AG04449 (cell line): ENCODE results near the gene NUDT22.

Source experiments
- CTCF ChIA-PET: fragments of 350-600 bp; formaldehyde crosslinking; extraction: SDS; loops from one replicate; lab custom pipeline; 2021; ENCODE audit warnings: antibody characterized with exemption; lab: Yijun Ruan, JAX
- POLR2A ChIA-PET: fragments of 400-600, 350-600 bp; formaldehyde crosslinking; extraction: SDS; loops from one replicate; lab custom pipeline; 2020; ENCODE audit warnings: antibody characterized with exemption, inconsistent platforms; lab: Yijun Ruan, JAX
- DNase-seq: peaks from one replicate; pipeline ENCODE4 v3.0.0-alpha.2; 2010; ENCODE audit warnings: low read depth, low spot score
- H3K4me3 ChIP-seq: 2 replicates; pipeline ENCODE4 v1.5.1; 2011; ENCODE audit warnings: low read depth, mild to moderate bottlenecking, control low read depth, low read length
- CTCF ChIP-seq: IDR thresholded peaks from one replicate; pipeline ENCODE4 v1.5.1; 2011; ENCODE audit warnings: mild to moderate bottlenecking, moderate library complexity, low read length, control low read depth, inconsistent platforms; ENCODE audit not compliant: insufficient read depth; ENCODE audit errors: missing control alignments

NUDT22 gene

GRCh38 chr11:64227405-64227956, 1.4 kb downstream of the NUDT22 start:
- H3K4me3 ChIP-seq, result peak overlapping the region; percentile 91
- CTCF ChIA-PET, result interaction anchor here (1.5 to 5.2 kb wide), 5 partner anchors 20 to 76 kb away, joined by 4 to 56 read pairs (median 9); partner anchors contain the start of gene FERMT3
- no peak for TF ChIP-seq CTCF
- no peak for DNase-seq
- POLR2A ChIA-PET, result interaction anchor here (2.5 kb wide), 1 partner anchor 14 kb away, joined by 20 read pairs; the partner anchor contains the start of gene FKBP2

DNA sequence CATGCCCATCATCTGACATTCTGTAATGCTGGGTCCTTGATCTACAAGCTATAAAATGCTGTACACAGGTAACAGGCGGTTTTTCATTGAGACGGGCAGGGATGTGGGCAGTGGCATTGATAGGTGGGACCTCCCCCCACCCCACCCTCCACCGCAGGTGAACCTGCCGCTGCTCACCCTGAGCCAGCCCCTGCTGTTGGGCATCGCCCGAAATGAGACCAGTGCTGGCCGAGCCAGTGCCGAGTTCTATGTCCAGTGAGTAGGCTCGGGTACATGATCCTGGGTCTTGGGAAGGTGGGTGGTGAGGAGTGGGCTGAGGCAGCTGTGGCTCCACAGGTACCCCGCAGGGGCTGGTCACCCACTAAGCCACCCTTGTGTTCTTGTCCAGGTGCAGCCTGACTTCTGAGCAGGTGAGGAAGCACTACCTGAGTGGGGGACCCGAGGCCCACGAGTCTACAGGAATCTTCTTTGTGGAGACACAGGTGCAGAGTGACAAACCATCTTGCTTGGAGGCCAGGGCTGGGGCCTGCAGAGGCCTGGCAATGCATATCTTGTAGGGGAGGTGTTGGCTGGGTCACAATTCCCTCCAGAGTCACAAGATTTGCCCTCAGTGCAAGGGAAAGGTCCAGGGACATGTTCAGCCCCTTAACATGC, 3.1 kb downstream of the NUDT22 start:
- H3K4me3 ChIP-seq, result no peak overlapping the region
- ChIA-PET CTCF (interaction anchor here (3.2 kb wide), 1 partner anchor 25 kb away, joined by 10 read pairs; no protein-coding TSS in a partner anchor), POLR2A (interaction anchor here (1.0 kb wide), 1 partner anchor 44 kb away, joined by 3 read pairs; the partner anchor contains the start of gene STIP1)

GRCh38 chr11:64229744-64230170, 3.7 kb downstream of the NUDT22 start:
- H3K4me3 ChIP-seq, result peak overlapping the region; percentile 81
- TF ChIP-seq CTCF, result no peak
- ChIA-PET POLR2A (interaction anchor here (0.6 to 1.0 kb wide), 2 partner anchors 15 to 44 kb away, joined by 3 to 5 read pairs; partner anchors contain the start of gene STIP1), CTCF (interaction anchor here (3.2 kb wide), 1 partner anchor 25 kb away, joined by 10 read pairs; no protein-coding TSS in a partner anchor)
- no peak for DNase-seq

More for the DNA sequence above, 3.1 kb downstream of the NUDT22 start:
- no peak for TF ChIP-seq CTCF
- DNase-seq, result no peak

DNA sequence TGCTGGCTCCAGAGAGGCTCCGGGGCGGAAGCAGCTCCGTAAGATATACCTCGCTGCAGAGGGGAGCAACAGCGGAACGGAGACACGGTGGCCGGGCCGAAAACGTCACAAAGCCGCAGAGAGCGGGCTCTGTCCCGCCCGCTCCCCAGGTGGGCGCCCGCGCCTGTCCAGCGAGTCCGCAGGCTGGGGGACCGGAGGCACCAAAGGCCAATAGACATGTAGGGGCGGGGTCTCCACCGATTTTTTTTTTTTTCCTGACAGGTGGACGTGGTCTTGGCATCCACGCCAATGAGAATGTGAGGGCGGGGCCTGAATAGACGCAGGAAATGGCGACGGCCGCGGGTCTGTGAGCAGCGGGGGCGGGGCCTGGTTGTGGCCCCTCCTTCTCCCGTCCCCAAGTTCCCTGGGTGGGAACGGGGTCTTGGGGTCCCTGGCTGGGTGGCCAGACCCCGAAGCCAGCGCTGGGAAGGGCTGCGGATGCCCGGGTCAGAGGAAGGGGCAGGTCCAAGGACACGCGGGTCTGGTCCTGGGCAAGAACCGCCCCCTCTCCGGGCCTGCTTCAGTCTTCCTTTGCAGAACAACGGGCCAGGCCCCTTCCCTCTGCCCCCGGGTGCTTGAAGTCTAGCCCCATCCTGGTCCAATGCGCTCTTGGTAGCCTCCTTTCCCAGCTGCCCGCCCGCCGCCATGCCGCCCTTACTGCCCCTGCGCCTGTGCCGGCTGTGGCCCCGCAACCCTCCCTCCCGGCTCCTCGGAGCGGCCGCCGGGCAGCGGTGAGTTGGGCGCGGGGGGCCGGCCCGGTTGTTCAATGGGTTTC, 4.3 kb downstream of the NUDT22 start, which contains the start of gene DNAJC4:
TSS of gene DNAJC4 (plus strand) at position 378 of the 814 bp plus-strand sequence. CDS start at position 685, 307 bp downstream.
- DNase-seq, result no peak
- POLR2A ChIA-PET, result interaction anchor here (0.6 to 1.0 kb wide), 2 partner anchors 15 to 45 kb away, joined by 3 to 5 read pairs; partner anchors contain the start of gene STIP1
- H3K4me3 ChIP-seq, result peak within 1 kb of the TSS; percentile 81
- no peak for TF ChIP-seq CTCF
- CTCF ChIA-PET, result interaction anchor here (2.0 to 3.2 kb wide), 2 partner anchors 26 to 72 kb away, joined by 7 to 10 read pairs; no protein-coding TSS in a partner anchor

GRCh38 chr11:64230985-64231365, 4.9 kb downstream of the NUDT22 start:
- DNase-seq, result no peak
- CTCF ChIA-PET, result interaction anchor here (1.1 to 3.2 kb wide), 3 partner anchors 25 to 71 kb away, joined by 3 to 10 read pairs (median 7); partner anchors contain the start of gene FERMT3
- H3K4me3 ChIP-seq, result peak overlapping the region; percentile 81
- POLR2A ChIA-PET, result no interaction called here
- TF ChIP-seq CTCF, result no peak
